ENCODE results near the gene TP53BP2.

DNA sequence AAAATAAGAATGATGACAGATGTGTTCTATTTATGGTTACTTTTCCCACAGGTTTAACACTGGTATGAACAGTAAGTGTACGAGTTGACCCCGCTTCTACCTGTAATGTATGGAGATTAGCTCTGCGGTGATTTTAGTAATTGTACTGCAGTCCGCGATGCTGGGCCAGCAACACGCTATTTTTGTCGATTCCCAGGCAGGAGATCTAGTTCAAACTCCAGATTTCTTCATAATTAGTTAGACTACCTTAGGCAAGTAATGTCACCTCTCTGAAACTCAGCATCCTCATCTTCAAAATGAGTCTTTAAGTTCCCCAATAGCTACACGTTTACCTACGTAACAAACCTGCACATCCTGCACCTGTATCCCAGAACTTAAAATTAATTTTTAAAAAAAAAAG, 21.5 kb downstream of the TP53BP2 start:
- TF ChIP-seq, protein P1, sequence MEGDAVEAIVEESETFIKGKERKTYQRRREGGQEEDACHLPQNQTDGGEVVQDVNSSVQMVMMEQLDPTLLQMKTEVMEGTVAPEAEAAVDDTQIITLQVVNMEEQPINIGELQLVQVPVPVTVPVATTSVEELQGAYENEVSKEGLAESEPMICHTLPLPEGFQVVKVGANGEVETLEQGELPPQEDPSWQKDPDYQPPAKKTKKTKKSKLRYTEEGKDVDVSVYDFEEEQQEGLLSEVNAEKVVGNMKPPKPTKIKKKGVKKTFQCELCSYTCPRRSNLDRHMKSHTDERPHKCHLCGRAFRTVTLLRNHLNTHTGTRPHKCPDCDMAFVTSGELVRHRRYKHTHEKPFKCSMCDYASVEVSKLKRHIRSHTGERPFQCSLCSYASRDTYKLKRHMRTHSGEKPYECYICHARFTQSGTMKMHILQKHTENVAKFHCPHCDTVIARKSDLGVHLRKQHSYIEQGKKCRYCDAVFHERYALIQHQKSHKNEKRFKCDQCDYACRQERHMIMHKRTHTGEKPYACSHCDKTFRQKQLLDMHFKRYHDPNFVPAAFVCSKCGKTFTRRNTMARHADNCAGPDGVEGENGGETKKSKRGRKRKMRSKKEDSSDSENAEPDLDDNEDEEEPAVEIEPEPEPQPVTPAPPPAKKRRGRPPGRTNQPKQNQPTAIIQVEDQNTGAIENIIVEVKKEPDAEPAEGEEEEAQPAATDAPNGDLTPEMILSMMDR (IDR thresholded peaks at IDR 0.05 in 2 of 3, conservative IDR thresholded peaks at IDR 0.05 in 1 of 3; ENCODE audit: borderline replicate concordance in 1 of 3, insufficient read depth in 1 of 3, low read depth in 2 of 3, low read length in 2 of 3), result no peak
- no peak for TF ChIP-seq ZNF274 (IDR thresholded peaks at IDR 0.05; ENCODE audit: low read depth, low read length)
- TF ChIP-seq POLR2A (IDR thresholded peaks at IDR 0.05; ENCODE audit: borderline replicate concordance, extremely low read depth, insufficient read depth, insufficient read length), result no peak
- TF ChIP-seq EZH2phosphoT487 (IDR thresholded peaks at IDR 0.05; ENCODE audit: borderline replicate concordance), result no peak
- no peak for TF ChIP-seq RAD21 (IDR thresholded peaks at IDR 0.05; ENCODE audit: low read depth)

Data from HCT116 (cell line).